ENCODE results near the gene IRX2.

IRX2 gene

DNA sequence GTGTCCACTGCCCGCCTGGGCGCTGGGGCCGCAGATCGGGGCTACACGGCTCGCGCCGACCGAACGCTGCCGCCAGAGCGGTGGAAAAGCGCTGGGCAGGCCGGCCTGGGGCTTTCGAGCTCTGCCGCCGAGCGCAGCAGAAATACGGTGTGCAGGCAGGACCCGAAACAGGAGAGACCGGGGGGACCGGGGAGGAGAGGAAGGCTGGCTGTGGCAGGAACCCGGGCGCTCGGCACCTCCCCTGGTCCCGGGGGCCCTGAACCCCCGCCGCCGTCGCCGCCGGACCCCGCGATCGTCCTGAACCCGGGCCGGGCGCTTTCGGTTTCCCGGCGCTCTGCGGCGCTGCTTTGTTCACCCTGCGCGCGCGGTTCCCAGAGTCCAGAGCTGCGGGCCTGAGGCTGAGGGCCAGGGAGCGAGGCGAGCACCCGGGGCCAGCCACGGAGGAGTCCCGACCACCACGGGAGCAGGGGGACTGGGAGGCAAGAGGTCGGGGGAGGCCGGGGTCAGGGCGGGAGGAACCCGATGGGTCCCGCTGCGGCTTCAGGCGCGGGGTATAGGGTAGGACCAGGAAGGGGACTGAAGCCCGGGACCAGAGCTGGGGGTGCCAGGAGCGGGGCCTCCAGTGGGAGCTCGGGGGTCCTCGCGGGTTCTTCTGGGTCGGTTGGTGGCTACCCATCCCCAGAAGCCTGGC is 12.0 kb downstream of the IRX2 start:
- Mint-ChIP-seq H3K27me3 (peaks cover 80% of the 10 kb centered on the region), H3K4me1 (no peaks in the 10 kb centered on the region), H3K27ac (no peak overlapping the region), H3K36me3 (no peaks in the 10 kb centered on the region), H3K4me3 (no peak overlapping the region), H3K9me3 (no peaks in the 10 kb centered on the region)
- DNase-seq, result no peak
- CTCF ChIA-PET, result no interaction called here

DNA sequence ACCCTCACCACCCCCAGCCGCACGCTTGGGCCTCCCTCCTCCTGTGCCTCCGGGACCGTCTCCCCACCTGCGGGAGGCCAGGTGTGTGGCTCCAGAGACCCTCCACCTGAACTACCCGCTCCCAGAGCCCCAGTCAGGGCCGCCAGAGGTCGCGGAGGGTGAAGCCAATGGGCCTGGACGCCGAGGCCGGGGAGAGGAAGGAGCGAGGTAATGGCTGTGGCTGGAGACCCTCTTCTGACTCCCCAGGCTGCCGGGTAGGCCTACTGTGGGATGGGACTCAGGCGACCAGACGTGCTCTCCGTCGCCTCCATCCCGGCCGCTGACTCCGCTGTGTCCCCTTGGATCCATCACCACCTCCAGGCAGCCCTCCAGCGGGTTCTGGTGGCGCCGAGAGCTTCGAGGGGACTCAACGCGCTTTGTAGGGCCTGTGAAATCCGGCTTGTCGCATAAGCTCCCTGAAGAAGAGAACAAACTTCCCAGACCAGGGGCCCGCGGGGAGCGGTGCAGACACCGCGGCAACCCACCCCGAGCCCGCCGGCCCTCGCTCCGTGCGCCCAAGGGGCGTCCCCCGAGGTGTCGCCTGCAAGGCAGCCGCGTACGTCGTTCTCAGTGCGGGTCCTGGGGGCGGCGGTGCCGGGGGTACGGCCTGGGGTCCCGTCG is 12.6 kb downstream of the IRX2 start:
- H3K27ac Mint-ChIP-seq, result no peak overlapping the region
- H3K36me3 Mint-ChIP-seq, result no peaks in the 10 kb centered on the region
- H3K9me3 Mint-ChIP-seq, result no peaks in the 10 kb centered on the region
- no peaks in the 10 kb centered on the region for H3K4me1 Mint-ChIP-seq
- H3K27me3 Mint-ChIP-seq, result peaks cover 73% of the 10 kb centered on the region
- no peak overlapping the region for H3K4me3 Mint-ChIP-seq
- no peak for DNase-seq
- CTCF ChIA-PET, result no interaction called here

- Mint-ChIP-seq H3K36me3 (no peaks in the 10 kb centered on the region), H3K4me3 (no peak overlapping the region), H3K9me3 (no peaks in the 10 kb centered on the region), H3K27ac (no peak overlapping the region), H3K4me1 (no peaks in the 10 kb centered on the region), H3K27me3 (peaks cover 67% of the 10 kb centered on the region)
- CTCF ChIA-PET, result no interaction called here
- DNase-seq, result no peak
Measured at GRCh38 chr5:2738156-2738699, 13.2 kb downstream of the IRX2 start.

DNA sequence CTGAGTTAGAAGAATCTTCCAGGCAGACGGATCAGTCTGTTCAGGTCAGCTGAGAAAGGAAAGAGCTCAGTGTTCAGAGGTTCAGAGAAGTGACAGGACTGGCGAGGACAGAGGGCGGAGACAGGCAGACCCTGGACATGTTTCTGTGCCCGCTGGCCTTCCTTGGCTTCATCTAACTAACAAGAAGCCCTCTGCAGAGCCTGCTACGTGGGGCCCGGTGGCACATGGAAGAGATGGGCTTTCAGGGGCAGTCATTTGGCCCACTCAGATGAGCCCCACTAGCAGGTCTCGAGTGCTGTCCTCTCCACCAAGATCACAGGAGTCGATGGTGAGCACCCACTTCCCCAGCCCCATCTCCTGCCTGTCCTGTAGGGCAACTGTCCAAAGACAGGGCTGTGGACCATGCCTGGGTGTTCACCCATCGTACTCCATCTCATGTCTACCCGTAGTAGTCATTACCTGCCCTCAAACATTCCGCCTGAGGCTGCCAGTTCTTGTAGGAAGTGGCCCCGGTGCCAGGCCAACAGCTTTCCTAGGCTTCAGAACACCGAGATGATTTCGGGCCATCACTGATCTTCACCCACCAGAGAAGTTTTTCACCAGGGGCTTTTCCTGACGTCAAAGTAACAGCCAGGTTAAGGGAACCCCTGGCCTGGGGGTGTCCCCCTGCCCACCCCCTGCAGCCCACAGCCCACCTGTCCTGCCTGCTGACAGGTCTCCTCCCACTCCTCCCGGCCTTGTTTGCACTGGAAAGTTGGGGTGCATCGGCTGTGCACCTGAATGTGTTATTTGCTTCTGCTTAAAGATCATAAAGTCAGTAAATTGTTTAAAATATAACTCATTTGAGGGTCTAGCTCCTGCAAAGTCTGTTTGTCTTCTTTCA is 14.0 kb downstream of the IRX2 start:
- Mint-ChIP-seq H3K36me3 (no peaks in the 10 kb centered on the region), H3K9me3 (no peaks in the 10 kb centered on the region), H3K27me3 (peaks cover 61% of the 10 kb centered on the region), H3K4me1 (no peaks in the 10 kb centered on the region), H3K4me3 (no peak overlapping the region), H3K27ac (no peak overlapping the region)
- DNase-seq, result no peak
- CTCF ChIA-PET, result no interaction called here

DNA sequence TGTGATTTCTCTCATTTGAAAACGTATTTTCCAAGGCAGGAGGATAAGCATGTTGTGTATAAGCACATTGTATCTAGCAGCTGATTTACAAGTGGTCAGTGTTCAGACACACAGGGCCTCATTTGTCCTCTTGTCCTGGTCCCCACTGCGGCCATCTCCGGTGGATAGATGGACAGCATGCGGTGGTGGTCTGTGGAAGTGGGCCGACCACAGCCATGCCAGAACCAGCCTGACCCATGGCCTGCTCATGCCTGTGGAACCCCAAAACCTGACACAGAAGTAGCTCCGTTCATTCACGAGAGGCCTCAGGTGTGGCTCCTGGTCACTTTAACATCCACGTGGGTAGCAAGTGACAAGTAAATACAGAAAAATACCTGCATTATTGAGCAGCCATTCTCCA is 14.6 kb downstream of the IRX2 start:
- no peak for DNase-seq
- CTCF ChIA-PET, result no interaction called here

DNA sequence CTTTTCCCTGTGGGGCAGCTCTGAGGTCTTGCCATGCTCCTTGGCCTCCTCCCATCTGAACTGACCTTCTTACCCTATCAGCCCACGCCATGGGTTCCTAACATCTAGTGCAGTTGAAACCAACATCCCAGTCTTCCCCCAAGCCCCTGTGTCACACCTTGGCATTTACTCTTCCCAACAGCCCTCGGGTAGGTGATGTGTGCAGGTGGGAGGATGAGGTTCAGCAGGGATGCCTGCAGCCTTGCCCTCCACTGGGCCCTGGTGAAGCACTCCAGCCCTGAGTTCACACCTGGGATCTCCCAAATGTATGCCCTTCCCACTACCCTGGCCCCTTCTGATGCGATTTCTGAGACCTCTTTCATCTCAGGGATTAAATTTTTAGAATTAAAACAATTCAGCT is 15.5 kb downstream of the IRX2 start:
- H3K9me3 Mint-ChIP-seq, result no peaks in the 10 kb centered on the region
- H3K27me3 Mint-ChIP-seq, result peaks cover 49% of the 10 kb centered on the region
- no peak for DNase-seq
- H3K36me3 Mint-ChIP-seq, result no peaks in the 10 kb centered on the region
- no peaks in the 10 kb centered on the region for H3K4me1 Mint-ChIP-seq
- CTCF ChIA-PET, result no interaction called here
- no peak overlapping the region for H3K4me3 Mint-ChIP-seq
- no peak overlapping the region for H3K27ac Mint-ChIP-seq

More for the DNA sequence above, 14.6 kb downstream of the IRX2 start:
- Mint-ChIP-seq H3K9me3 (no peaks in the 10 kb centered on the region), H3K27ac (no peak overlapping the region), H3K4me1 (no peaks in the 10 kb centered on the region), H3K36me3 (no peaks in the 10 kb centered on the region), H3K27me3 (peaks cover 57% of the 10 kb centered on the region), H3K4me3 (no peak overlapping the region)

DNA sequence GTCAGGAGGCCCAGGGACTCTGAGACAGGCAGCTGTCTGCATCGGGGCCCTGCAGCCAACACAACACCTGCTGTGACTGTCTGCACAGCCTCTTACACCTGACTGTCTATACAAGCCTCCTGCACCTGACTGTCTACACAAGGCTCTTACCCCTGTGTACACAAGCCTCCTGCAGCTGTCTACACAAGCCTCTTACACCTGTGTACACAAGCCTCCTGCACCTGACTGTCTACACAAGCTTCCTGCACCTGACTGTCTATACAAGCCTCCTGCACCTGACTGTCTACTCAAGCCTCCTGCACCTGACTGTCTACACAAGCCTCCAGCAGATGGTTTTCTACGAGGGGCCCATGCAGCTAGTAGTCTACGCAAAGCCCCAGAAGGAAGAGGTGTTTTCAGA is 18.6 kb downstream of the IRX2 start:
- Mint-ChIP-seq H3K27ac (no peak overlapping the region), H3K4me3 (no peak overlapping the region), H3K36me3 (no peaks in the 10 kb centered on the region), H3K27me3 (peaks cover 17% of the 10 kb centered on the region), H3K9me3 (no peaks in the 10 kb centered on the region), H3K4me1 (no peaks in the 10 kb centered on the region)
- DNase-seq, result no peak
- CTCF ChIA-PET, result no interaction called here

DNA sequence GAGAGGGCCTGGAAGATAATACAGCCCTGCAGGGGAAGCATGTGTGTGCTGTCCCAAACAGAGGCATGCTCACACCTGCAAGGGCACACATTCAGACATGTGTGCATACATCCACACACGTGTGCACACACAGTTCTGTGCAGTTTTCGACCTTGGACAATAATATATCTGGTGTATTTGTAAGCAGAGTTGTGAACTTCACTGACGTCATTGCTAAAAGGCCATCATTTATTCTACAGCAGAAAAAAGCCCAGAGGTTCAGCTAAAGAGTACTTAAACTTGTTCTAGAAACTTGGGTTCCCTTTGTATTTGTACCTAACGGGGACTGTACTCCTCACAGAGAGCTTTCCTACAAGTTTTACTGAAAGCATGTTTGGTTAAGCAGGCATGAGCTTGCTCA is 19.5 kb downstream of the IRX2 start:
- H3K36me3 Mint-ChIP-seq, result no peaks in the 10 kb centered on the region
- no peak for DNase-seq
- H3K4me1 Mint-ChIP-seq, result no peaks in the 10 kb centered on the region
- peaks cover 3% of the 10 kb centered on the region for H3K9me3 Mint-ChIP-seq
- H3K27me3 Mint-ChIP-seq, result peaks cover 9% of the 10 kb centered on the region
- H3K27ac Mint-ChIP-seq, result no peak overlapping the region
- H3K4me3 Mint-ChIP-seq, result no peak overlapping the region
- CTCF ChIA-PET, result no interaction called here

DNA sequence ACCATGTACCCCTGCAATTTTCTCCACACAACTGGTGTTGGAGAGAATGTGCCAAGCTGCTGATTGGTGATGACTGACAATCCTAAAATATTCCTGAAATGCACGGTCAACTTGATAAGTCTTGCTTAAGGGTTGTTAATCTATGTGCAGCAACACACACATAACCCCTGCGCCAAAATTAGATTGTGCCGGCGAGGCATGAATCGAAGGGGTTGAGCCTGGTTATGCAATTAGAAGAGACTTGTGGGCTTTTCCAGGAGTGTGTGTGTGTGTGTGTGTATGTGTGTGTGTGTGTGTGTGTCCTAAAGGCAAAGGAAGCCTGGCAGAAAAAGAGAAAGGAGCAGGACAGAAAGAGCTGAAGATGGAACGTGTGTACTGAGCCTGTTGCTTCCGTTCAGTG is 22.3 kb downstream of the IRX2 start:
- no peaks in the 10 kb centered on the region for H3K36me3 Mint-ChIP-seq
- CTCF ChIA-PET, result no interaction called here
- no peak for DNase-seq
- H3K4me3 Mint-ChIP-seq, result no peak overlapping the region
- peaks cover 3% of the 10 kb centered on the region for H3K9me3 Mint-ChIP-seq
- no peak overlapping the region for H3K27ac Mint-ChIP-seq
- H3K27me3 Mint-ChIP-seq, result no peaks in the 10 kb centered on the region
- H3K4me1 Mint-ChIP-seq, result no peaks in the 10 kb centered on the region

DNA sequence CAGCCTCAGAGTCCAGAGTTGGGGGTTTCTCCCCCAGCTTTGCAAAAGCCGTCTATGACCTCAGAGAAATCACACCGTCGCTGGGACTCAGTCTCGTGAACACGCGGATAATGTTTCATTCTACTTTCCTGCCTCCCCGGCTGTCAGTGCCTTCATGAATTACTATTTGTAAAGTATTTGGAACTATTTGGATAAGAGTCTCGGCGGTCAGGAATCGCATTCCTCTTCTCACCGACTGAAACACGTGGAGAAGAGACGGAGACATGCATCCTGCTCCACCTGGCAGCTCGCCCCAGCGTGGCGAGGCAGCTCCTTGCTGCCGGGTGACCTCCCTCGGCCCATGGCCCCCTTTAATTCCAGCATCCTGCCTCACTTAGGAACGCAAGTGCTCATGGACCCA is 23.9 kb downstream of the IRX2 start:
- Mint-ChIP-seq H3K4me3 (no peak overlapping the region), H3K9me3 (peaks cover 3% of the 10 kb centered on the region), H3K36me3 (no peaks in the 10 kb centered on the region), H3K27ac (no peak overlapping the region), H3K27me3 (no peaks in the 10 kb centered on the region), H3K4me1 (no peaks in the 10 kb centered on the region)
- no peak for DNase-seq
- CTCF ChIA-PET, result no interaction called here

DNA sequence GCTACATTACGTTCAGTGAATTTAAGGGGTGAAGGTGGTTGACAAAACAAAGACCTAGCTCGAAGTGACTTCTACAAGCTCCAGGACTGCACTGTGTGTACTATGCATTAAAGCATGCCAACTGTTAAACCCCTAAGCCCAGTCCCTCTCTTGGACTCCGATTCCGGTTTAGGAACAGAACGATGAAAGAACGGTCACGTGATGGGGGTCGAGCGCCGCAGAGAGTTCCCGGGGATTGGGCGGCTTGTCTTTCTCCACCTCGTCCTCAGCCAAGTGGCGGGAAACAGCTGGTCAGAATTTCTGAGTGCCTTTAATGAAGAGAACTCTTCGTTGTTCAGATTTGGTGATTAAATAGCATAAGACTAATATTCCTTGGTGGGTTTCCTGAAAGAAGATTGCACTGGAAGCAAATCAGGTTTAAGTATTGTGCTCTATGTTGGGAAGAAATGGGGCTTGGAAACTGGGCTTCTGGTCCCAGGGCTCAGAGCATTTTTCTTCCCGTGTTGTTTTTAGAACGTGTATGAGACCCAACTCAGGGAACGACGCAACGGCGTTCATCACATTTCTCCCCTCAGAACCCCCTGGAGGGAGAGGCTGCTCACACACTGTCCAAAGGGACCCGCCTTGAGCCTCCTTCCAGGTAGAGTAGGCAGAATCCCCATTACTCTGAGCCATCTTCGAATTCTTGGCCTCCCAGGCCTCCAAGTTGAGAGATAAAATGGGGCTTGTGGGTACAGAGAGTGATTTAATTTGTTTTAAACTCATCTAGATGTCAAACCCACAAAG is 25.3 kb downstream of the IRX2 start:
- CTCF ChIA-PET, result no interaction called here
- Mint-ChIP-seq H3K27ac (no peak overlapping the region), H3K4me3 (no peak overlapping the region), H3K36me3 (no peaks in the 10 kb centered on the region), H3K4me1 (no peaks in the 10 kb centered on the region), H3K9me3 (peaks cover 3% of the 10 kb centered on the region), H3K27me3 (no peaks in the 10 kb centered on the region)
- DNase-seq, result no peak

GRCh38 chr5:2724831-2725230 is 26.6 kb downstream of the IRX2 start:
- Mint-ChIP-seq H3K27me3 (no peaks in the 10 kb centered on the region), H3K36me3 (no peaks in the 10 kb centered on the region), H3K4me3 (no peak overlapping the region), H3K9me3 (peaks cover 3% of the 10 kb centered on the region), H3K4me1 (no peaks in the 10 kb centered on the region), H3K27ac (no peak overlapping the region)
- no peak for DNase-seq
- CTCF ChIA-PET, result no interaction called here

DNA sequence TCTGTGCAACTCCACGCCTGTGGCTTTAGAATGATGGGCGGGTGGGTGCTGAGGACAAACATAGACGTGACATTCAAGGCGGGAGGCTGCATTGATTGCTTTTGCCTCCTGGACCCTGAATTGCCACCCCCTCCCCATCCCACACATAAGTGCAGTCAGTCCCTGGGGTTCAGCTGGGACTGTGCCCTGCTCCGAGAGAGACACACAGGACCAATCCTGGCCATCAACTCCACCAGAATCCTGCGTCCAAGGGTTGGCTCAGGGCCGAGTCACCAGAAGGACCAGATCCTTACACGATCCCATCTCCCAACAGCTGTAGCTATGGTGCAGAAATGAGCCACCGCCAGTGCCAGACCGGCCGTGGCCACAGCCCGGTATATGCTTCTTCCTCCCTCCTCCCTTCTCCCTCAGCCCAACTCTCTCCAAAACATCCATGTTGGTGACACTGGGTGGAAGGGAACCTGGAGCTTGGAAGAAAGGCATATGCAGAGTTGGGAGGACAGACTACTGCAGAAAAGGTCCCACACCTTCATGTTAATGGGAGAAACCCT is 27.4 kb downstream of the IRX2 start:
- H3K4me3 Mint-ChIP-seq, result no peak overlapping the region
- no peaks in the 10 kb centered on the region for H3K4me1 Mint-ChIP-seq
- no peak for DNase-seq
- no peaks in the 10 kb centered on the region for H3K36me3 Mint-ChIP-seq
- no peaks in the 10 kb centered on the region for H3K27me3 Mint-ChIP-seq
- H3K27ac Mint-ChIP-seq, result no peak overlapping the region
- CTCF ChIA-PET, result no interaction called here
- H3K9me3 Mint-ChIP-seq, result peaks cover 3% of the 10 kb centered on the region

- Mint-ChIP-seq H3K27ac (no peak overlapping the region), H3K9me3 (peaks cover 3% of the 10 kb centered on the region), H3K27me3 (no peaks in the 10 kb centered on the region), H3K36me3 (no peaks in the 10 kb centered on the region), H3K4me3 (no peak overlapping the region), H3K4me1 (no peaks in the 10 kb centered on the region)
- CTCF ChIA-PET, result interaction anchor here (0.7 kb wide), 1 partner anchor 64 kb away, joined by 4 read pairs; no protein-coding TSS in a partner anchor
- no peak for DNase-seq
Measured at GRCh38 chr5:2722901-2723300, 28.6 kb downstream of the IRX2 start.
